ENCODE data around the gene SPATA4.
"Not testable (repeated sequence)": the region's sequence is repeated elsewhere in the genome, so short reads cannot be mapped to it uniquely, and the experiment has no call there.

The SPATA4 gene

DNA sequence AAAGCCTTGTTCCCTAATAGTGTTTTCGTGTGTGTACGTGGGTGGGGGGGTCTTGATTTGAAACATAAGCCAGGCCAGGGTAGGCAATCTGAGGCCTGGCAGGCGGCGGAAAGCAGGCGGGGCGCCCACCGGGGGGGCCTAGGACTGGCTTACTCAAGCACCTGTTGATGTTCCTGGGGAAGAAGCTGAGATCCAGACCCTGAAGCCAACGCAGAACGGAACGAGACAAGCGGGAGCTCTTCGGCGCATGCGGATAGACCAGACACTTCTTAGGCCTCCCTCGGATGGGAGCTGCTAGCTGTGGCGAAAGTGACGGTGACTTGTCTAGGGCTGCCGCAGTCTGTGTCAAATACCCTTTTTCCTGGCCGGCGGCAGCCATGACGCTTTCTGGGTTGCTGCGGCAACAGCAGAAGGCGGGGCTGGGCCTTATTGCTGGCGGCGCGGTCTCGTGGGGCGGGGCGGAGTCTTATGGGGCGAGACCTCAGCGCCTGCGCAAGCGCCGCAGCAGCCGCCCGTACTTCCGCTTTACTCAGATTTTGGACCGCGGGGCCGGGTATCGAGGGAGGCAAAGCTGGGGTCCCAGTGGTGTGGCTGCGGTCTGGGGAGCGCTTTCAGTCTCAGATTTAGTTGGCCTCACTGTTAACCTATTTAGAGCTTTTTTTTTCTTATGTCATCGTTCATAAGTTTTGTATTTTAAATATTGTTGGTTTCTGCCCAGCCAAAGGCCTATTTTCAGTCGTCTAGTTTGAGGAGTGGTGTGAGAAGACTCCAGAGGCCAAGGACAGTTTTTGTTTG lies at the start of gene SPATA4:
Gene SPATA4 (minus strand): TSS at position 402 of the 795 bp plus-strand sequence. CDS start 23 bp downstream, at position 379.
- H3K4me3 ChIP-seq (ENCODE audit: low read depth, low read length), result peak within 1 kb of the TSS; percentile 67

- H3K4me3 ChIP-seq (ENCODE audit: low read depth, low read length), result no peak overlapping the region
Measured at GRCh38 chr4:176242764-176243347, 47.5 kb upstream of the SPATA4 start.

- no peak overlapping the region for H3K4me3 ChIP-seq (ENCODE audit: low read depth, low read length)
Measured at GRCh38 chr4:176241703-176242102, 46.3 kb upstream of the SPATA4 start.

DNA sequence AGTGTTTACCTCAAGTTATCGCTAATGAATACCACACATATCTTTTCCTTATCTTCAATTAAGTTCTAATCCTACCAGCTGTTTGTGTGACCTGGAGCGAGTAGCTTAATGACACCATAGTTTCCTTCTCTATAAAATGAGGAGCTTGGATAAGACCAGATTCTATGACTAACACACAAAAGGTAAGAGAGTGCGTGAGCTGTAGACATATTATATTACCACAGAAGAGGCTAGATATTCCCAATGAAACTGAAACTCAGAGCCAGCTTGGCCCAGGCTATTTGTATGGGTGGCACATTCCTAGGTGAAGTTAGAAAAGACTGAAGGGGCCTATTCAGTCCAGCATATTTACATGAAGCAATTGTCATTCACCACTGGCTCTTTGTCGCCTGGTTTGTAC lies 43.4 kb upstream of the SPATA4 start:
- H3K4me3 ChIP-seq (ENCODE audit: low read depth, low read length), result no peak overlapping the region

DNA sequence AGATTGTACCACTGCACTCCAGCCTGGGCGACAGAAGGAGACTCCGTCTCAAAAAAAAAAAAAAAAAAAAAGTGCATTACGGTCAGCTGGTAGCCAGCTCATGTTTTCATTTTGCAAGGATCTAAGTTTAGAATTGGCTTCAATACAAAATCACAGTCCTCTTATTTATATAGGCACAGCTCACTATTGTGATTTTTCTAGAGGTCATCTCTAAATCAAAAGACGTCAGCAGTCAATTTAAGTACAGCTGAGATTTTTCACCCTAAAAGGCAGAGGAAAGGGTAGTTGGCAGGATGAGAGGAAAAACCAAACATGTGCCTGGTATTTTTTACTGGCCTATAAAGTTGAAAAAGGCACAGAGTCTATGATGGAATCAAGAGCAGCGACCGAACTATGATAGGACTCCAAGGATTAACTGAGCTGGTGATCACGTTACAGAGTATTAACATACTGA lies 42.8 kb upstream of the SPATA4 start:
- H3K4me3 ChIP-seq (ENCODE audit: low read depth, low read length), result no peak overlapping the region

DNA sequence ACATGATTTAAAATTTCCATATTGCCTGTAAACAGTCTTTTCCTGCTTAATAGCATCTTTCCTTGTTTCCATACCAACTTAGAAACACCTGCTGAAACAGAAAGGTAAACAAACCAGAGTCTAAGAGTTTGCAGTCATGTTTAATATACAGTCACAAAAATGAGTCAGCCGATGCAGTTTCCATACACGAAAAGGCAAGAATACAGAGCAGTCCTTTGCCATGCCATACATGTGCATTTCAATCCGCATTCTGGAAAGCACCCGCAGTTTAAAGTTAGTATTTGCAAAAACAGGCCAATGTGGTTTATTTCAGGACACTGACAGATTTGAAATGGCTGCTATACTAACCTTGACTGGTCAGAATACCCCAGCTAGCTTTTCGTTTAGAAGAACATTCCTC lies 41.6 kb upstream of the SPATA4 start:
- no peak overlapping the region for H3K4me3 ChIP-seq (ENCODE audit: low read depth, low read length)

DNA sequence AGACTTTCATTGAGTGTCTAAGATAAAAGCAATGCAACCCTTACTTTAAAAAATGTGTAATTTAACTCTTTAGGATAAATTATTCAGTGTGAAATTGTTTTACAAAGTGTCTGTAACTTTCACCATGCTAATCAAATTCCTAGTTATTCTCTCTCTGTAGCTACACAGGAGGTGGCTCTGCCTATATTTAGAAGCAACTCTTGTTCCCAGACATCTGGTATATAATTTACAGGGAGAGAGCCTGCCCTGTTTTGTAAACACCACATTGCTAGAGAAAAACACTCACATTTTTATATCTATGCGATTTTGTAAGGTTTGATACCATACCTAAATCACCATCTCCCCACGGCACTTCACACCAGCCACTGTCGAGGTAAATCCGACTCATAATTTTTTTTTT lies 35.5 kb upstream of the SPATA4 start:
- no peak overlapping the region for H3K4me3 ChIP-seq (ENCODE audit: low read depth, low read length)

GRCh38 chr4:176229645-176230044 lies 34.3 kb upstream of the SPATA4 start:
- H3K4me3 ChIP-seq (ENCODE audit: low read depth, low read length), result no peak overlapping the region

DNA sequence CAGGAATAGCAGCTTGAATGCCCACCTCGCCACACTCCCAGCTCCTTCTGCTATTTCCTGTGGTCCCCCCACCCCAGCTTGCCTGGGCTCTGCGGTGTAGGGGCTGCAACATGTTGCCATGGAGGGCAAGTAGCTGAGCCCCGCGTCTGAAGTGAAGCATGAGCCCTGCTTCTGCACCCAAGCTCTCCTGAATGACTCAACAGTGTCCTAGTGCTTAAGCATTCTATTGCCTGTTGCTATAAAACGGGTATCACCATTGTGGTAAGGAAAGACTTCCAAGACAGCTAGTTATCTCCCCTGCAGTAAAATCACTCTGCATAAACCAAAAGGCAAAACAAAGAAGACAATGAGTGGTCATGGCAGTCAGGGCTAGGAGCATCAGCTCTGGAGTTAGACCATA lies 31.4 kb upstream of the SPATA4 start:
- no peak overlapping the region for H3K4me3 ChIP-seq (ENCODE audit: low read depth, low read length)

- H3K4me3 ChIP-seq (ENCODE audit: low read depth, low read length), result no peak overlapping the region
Measured at GRCh38 chr4:176223561-176223960, 28.2 kb upstream of the SPATA4 start.

DNA sequence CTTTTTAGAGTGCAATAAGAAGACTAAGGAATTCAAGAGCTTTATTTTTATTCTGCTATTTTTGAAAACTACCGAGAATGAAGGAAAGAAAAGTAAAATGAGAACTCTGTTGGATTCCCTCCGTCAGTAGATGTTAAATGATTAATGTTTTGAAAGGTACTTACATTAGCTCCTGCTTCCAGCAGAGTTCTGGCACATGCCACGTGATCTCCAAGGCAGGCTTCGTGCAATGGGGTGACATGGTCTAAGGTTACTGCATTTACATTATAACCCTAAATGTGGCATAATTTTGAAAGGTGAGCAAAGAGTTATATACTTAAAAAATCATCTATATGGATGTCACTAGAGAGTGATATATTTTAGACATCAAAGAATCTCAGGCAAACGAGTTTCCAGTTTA lies 26.8 kb upstream of the SPATA4 start:
- no peak overlapping the region for H3K4me3 ChIP-seq (ENCODE audit: low read depth, low read length)

- no peak overlapping the region for H3K4me3 ChIP-seq (ENCODE audit: low read depth, low read length)
Measured at GRCh38 chr4:176217510-176217909, 22.1 kb upstream of the SPATA4 start.

DNA sequence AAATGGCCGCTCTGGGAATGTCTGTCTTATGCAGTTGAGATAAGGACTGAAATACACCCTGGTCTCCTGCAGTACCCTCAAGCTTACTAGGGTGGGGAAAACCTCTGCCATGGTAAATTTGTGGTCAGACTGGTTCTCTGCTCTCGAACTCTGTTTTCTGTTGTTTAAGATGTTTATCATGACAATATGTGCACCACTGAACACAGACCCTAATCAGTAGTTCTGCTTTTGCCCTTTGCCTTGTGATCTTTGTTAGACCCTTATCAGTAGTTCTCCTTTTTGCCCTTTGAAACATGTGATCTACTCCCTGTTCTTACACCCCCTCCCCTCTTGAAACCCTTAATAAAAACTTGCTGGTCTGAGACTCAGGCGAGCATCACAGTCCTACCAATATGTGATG lies 17.0 kb upstream of the SPATA4 start:
- H3K4me3 ChIP-seq (ENCODE audit: low read depth, low read length), result not testable (repeated sequence)

DNA sequence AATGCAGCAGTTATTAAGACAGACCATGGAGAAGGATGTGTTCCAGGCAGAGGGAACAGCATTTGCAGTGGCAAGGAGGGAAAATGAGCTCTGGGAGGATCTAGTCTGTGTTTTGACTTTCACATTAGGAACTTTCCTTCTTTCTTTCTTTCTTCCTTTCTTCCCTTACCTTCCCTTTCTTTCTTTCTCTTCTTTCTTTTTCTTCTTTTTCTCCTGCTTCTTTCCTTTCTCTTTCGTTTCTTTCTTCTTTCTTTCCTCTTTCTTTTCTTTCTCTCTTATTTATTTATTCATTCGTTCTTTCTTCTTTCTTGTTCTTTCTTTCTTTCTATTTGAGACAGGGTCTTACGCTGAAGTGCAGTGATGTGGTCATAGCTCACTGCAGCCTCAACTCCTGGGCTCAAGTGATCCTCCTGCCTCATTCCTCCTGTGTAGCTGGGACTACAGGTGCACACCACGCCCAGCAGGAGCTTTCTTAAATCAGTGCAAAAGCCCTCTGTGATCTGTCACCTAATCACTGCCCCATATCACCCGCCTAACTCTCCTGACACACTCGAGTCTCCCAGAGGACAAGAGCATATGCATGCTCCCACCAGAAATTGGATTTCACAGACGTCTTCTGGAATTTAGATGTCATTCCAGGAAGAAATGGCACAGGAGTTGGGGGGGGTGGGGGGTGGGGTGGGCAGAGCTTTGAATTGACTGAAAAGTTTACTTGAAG lies 15.4 kb upstream of the SPATA4 start:
- H3K4me3 ChIP-seq (ENCODE audit: low read depth, low read length), result no peak overlapping the region

GRCh38 chr4:176210101-176210500 lies 14.7 kb upstream of the SPATA4 start:
- no peak overlapping the region for H3K4me3 ChIP-seq (ENCODE audit: low read depth, low read length)

- H3K4me3 ChIP-seq (ENCODE audit: low read depth, low read length), result no peak overlapping the region
Measured at GRCh38 chr4:176209535-176209934, 14.2 kb upstream of the SPATA4 start.

DNA sequence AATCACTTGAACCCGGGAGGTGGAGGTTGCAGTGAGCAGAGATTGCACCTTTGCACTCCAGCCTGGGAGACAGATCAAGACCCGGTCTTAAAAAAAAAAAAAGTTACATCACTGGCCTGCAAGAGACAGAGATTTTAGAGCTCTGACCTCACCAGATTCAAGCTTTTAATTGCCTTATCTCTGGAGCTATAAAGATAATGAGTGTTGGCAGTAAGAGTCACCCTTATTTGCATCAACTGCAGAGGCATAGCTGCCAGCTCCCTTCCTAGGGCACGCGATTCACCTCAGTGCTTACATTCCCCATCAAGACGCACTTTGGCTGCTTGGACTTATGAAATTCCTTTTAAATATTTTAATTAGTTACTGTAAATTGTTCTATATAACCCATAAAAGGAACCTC lies 12.5 kb upstream of the SPATA4 start:
- H3K4me3 ChIP-seq (ENCODE audit: low read depth, low read length), result no peak overlapping the region

GRCh38 chr4:176205299-176205698 lies 9.9 kb upstream of the SPATA4 start:
- H3K4me3 ChIP-seq (ENCODE audit: low read depth, low read length), result no peak overlapping the region

DNA sequence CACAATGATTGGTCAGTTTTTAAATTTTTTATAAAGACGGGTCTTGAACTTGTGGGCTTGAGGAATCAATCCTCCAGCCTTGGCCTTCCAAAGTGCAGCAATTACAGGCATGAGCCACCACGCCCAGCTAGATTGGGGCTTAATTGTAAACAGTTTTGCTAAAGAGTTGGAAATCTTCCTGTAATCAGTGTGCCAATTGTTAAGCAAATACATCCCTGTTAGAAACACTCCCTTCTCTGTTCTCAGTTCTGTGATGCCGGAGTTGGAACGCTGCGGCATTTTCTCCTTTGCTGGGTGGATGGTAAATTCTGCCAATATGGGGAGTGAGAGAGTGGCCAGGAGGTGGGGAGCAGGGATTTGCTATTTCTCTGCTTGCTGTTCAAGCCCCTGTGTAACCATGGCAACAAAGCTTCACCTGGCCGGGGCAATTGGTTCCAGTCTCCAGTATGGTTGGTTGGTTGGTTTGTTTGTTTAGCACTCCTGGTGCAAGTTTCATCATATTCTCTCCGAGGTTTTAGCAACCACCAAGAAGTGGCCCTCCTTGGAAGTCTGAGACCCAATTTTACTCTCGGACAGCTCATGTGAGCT lies 3.0 kb upstream of the SPATA4 start:
- no peak overlapping the region for H3K4me3 ChIP-seq (ENCODE audit: low read depth, low read length)

- H3K4me3 ChIP-seq (ENCODE audit: low read depth, low read length), result no peak overlapping the region
Measured at GRCh38 chr4:176193938-176194337, 1.4 kb downstream of the SPATA4 start.

GRCh38 chr4:176193126-176193525 lies 2.3 kb downstream of the SPATA4 start:
- no peak overlapping the region for H3K4me3 ChIP-seq (ENCODE audit: low read depth, low read length)

- H3K4me3 ChIP-seq (ENCODE audit: low read depth, low read length), result no peak overlapping the region
Measured at GRCh38 chr4:176191974-176192373, 3.4 kb downstream of the SPATA4 start.

All from iPS-11a (cell line).